HepG2 (cell line): ENCODE measurements around the gene PRR29.

Experiments
- ADNP ChIP-seq: sonication (generic); formaldehyde crosslinking; IDR thresholded peaks from 2 replicates; pipeline ENCODE4 v1.4.0; 2020; ENCODE audit warnings: missing genetic modification reagents
- BCLAF1 ChIP-seq: fragments of 450-650 bp; IDR thresholded peaks from 2 replicates; pipeline ENCODE4 v1.6.1; 2017; ENCODE audit warnings: mild to moderate bottlenecking
- EZH2 ChIP-seq: conservative IDR thresholded peaks from 2 replicates; pipeline ENCODE4 v1.6.1; 2012; ENCODE audit warnings: mild to moderate bottlenecking, low read depth, low read length, moderate library complexity
- HMG20B ChIP-seq: conservative IDR thresholded peaks from 2 replicates; pipeline ENCODE4 v1.6.1; 2016; ENCODE audit warnings: missing genetic modification reagents, missing compliant biosample characterization
- HOXA5 ChIP-seq: sonication (generic); formaldehyde crosslinking; IDR thresholded peaks from 2 replicates; pipeline ENCODE4 v1.4.0; 2020; ENCODE audit warnings: missing genetic modification reagents
- MED1 ChIP-seq: sonication (generic); formaldehyde crosslinking; IDR thresholded peaks from 2 replicates; pipeline ENCODE4 v1.4.0; 2020; ENCODE audit warnings: missing genetic modification reagents
- NCOR1 ChIP-seq: fragments of 200-600 bp; sonication (generic); IDR thresholded peaks from 2 replicates; pipeline ENCODE4 v1.7.0; 2017; ENCODE audit warnings: antibody characterized with exemption, low read length, borderline replicate concordance
- POLR2A ChIP-seq, 2 experiments: IDR thresholded peaks; 2 replicates each; pipeline ENCODE4 v1.6.1; 2011; ENCODE audit warnings: low read depth in 2 of 2, low read length in 2 of 2, mild to moderate bottlenecking in 1 of 2, moderate library complexity in 1 of 2; ENCODE audit not compliant: insufficient read depth in 1 of 2
- POLR2AphosphoS5 ChIP-seq: IDR thresholded peaks from 2 replicates; pipeline ENCODE4 v1.6.1; 2012; ENCODE audit warnings: low read depth, low read length
- TBP ChIP-seq: sonication (generic); formaldehyde crosslinking; IDR thresholded peaks from 2 replicates; pipeline ENCODE4 v1.5.0; 2020; ENCODE audit warnings: missing genetic modification reagents
- TEAD2 ChIP-seq: sonication (generic); formaldehyde crosslinking; IDR thresholded peaks from 2 replicates; pipeline ENCODE4 v1.9.0; 2021; ENCODE audit warnings: missing genetic modification reagents
- TOE1 ChIP-seq: sonication (generic); formaldehyde crosslinking; IDR thresholded peaks from 2 replicates; pipeline ENCODE4 v1.4.0; 2020; ENCODE audit warnings: mild to moderate bottlenecking, missing genetic modification reagents
- ZNF143 ChIP-seq: sonication (generic); formaldehyde crosslinking; IDR thresholded peaks from 2 replicates; pipeline ENCODE4 v1.4.0; 2020; ENCODE audit warnings: missing genetic modification reagents
- TF ChIP-seq, protein P1 (sequence below): sonication (generic); formaldehyde crosslinking; IDR thresholded peaks from 2 replicates; pipeline ENCODE4 v1.5.0; 2020; ENCODE audit warnings: mild to moderate bottlenecking, missing genetic modification reagents, moderate library complexity

DNA sequence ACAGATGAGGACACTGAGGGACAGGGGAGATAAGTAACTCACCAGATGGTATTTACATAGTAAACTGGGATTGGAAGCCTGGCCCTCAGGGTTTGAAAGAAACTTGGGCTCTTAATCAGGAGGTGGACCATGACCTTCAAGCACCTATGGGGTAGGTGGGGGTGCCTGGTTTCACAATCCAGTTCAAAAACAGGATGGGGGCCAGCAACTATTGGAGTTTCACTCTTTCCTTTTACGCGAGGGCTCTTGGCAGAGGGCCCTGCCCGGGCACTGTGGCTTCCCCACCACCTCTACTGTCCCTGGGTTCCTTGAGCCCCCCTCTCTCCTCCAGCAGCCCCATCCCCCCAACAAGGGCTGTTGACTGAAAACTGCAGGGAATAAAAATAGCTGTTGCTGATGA lies 11.3 kb upstream of the PRR29 start:
- TF ChIP-seq ADNP (CRISPR knock-in tag): no peak
- TF ChIP-seq MED1: no peak
- no peak for TF ChIP-seq TBP (CRISPR knock-in tag)
- no peak for TF ChIP-seq TOE1 (CRISPR knock-in tag)
- no peak for TF ChIP-seq NCOR1
- no peak for TF ChIP-seq HOXA5
- TF ChIP-seq ZNF143 (CRISPR knock-in tag): no peak
- no peak for TF ChIP-seq POLR2A (IDR thresholded peaks at IDR 0.05; ENCODE audit: insufficient read depth in 1 of 2, low read depth in 2 of 2, low read length in 2 of 2)
- no peak for TF ChIP-seq EZH2
- TF ChIP-seq, protein P1, sequence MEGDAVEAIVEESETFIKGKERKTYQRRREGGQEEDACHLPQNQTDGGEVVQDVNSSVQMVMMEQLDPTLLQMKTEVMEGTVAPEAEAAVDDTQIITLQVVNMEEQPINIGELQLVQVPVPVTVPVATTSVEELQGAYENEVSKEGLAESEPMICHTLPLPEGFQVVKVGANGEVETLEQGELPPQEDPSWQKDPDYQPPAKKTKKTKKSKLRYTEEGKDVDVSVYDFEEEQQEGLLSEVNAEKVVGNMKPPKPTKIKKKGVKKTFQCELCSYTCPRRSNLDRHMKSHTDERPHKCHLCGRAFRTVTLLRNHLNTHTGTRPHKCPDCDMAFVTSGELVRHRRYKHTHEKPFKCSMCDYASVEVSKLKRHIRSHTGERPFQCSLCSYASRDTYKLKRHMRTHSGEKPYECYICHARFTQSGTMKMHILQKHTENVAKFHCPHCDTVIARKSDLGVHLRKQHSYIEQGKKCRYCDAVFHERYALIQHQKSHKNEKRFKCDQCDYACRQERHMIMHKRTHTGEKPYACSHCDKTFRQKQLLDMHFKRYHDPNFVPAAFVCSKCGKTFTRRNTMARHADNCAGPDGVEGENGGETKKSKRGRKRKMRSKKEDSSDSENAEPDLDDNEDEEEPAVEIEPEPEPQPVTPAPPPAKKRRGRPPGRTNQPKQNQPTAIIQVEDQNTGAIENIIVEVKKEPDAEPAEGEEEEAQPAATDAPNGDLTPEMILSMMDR: no peak
- no peak for TF ChIP-seq BCLAF1
- TF ChIP-seq HMG20B (CRISPR knock-in tag): no peak
- TF ChIP-seq TEAD2 (CRISPR knock-in tag): no peak
- TF ChIP-seq POLR2AphosphoS5: no peak
